GM12872 (cell line): ENCODE results near the gene CREG2.

Experiments
- TF ChIP-seq, protein P1 (sequence below): IDR thresholded peaks from 3 replicates; pipeline ENCODE4 v1.5.1; 2011; ENCODE audit warnings: low read depth, mild to moderate bottlenecking, low read length, moderate library complexity; ENCODE audit not compliant: insufficient read depth

CREG2 gene

DNA sequence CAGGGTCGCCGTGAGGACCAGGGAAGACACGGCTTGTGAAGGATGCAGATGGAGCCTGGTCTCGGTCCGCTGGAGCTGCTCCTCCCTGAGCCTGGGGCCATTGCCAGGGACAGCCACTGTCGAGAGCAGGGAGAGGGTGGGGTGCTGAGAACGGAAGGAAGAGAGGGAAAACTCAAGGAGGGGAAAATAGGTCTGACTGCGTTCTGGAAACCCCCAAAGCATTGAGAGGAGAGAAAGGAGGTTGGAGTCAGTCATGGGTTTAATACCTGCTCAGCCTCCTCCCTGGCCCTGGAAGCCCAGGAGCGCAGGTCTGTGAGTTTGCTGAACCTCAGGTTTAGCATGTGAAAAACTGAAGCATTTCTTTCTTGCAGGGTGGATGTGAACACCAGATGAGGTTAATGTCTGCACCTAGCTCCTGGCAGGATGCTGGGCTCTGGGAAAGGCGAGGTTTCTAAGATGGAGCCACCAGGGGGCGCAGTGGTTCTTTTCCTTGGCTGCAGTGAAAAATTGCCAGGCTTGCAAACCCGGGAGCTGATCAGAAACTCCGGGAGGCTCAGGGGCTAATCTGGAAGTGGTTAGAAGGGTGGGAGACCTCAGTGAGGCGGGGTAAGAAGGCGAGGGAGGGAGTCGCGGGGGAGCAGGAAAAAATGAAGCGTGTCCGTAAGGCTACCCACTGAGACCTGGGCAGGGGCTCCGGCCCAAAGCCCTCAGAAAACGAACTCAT lies 45.2 kb downstream of the CREG2 start:
- TF ChIP-seq, protein P1, sequence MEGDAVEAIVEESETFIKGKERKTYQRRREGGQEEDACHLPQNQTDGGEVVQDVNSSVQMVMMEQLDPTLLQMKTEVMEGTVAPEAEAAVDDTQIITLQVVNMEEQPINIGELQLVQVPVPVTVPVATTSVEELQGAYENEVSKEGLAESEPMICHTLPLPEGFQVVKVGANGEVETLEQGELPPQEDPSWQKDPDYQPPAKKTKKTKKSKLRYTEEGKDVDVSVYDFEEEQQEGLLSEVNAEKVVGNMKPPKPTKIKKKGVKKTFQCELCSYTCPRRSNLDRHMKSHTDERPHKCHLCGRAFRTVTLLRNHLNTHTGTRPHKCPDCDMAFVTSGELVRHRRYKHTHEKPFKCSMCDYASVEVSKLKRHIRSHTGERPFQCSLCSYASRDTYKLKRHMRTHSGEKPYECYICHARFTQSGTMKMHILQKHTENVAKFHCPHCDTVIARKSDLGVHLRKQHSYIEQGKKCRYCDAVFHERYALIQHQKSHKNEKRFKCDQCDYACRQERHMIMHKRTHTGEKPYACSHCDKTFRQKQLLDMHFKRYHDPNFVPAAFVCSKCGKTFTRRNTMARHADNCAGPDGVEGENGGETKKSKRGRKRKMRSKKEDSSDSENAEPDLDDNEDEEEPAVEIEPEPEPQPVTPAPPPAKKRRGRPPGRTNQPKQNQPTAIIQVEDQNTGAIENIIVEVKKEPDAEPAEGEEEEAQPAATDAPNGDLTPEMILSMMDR, result peak; percentile 86

DNA sequence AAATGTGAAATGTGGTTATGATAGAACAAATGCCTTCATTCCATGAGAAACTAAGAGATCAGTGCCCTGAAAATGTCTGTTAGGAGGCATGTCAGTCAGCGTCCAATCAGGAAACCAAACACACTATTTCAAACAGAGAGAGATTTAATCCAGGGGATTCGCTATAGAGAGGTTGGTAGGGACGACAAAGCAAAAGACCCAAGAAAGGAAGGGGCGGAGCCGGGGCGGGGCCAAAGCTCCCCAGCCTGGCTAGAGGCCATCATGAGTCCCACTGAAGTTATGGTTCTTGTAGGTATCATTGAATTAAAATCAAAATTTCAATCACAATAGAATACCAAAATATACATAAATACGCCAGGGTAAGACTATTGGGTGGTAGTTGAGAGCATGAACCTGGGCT lies 45.9 kb downstream of the CREG2 start:
- TF ChIP-seq, protein P1, result no peak

DNA sequence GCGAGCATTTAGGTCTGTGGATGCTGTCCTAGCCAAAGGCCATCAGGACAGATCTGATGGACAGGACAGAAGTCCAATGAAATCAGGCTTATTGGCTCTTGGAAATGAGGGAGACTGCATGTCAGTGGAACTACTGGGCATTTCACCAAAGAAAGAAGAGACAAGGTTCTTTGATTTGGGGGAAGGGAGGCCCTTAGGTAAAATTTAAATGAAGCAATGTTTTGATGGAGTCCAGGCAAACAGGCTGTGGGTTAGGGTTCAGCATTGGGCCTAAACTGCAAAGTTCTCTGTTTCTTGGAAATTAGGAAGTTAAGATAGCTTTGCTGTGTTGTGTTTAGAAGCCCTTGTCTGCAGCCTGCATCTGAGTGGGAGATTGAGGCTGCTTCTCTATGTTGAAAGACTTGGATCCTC lies 47.2 kb downstream of the CREG2 start:
- TF ChIP-seq, protein P1, result no peak

DNA sequence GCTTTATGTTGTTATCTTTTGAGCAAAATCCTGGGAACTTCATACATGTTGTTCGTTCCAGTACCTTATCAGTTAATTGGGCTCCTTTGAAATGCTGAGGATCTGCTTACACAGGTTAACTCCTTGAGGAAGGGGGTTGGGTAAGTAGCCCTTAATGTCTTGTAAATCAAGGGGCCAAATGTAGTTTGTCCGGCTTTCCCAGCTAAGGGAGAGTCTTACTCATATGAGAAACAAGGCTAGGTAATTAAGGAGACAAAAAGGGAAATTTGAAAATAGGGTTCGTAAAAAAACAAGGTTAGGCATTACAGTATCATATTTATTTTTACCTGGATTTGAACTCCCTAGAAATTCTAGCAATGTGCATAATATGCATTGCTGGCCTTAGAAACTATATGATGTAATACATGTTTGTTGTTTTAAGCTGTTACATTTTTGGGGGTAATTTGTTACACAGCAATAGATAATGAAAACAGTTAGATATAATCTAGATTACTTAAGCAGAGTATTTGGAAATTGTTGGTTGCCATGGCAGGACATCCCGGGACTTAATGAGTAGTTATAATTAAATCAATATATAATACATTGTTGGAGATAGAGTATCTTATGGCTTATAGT lies 47.9 kb downstream of the CREG2 start:
- TF ChIP-seq, protein P1, result no peak

DNA sequence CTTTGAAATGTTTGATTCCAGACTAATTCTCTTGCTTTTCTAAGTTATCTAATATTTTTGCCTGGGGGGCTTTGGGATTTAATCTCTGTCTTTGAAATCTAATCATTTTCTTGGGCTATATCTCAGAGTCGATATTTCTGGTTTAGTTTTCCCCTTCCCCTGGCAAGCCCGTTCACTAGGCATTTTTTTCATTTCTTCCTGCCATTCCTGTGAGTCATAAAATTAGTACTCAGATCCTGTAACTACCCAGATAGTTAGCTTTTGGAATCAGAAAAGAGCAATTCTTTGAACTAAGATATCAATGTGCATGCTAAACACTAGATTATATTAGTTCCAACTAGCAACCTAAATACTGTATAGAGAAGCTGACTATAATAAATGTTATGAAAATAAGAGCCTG lies 49.4 kb downstream of the CREG2 start:
- TF ChIP-seq, protein P1, result no peak

DNA sequence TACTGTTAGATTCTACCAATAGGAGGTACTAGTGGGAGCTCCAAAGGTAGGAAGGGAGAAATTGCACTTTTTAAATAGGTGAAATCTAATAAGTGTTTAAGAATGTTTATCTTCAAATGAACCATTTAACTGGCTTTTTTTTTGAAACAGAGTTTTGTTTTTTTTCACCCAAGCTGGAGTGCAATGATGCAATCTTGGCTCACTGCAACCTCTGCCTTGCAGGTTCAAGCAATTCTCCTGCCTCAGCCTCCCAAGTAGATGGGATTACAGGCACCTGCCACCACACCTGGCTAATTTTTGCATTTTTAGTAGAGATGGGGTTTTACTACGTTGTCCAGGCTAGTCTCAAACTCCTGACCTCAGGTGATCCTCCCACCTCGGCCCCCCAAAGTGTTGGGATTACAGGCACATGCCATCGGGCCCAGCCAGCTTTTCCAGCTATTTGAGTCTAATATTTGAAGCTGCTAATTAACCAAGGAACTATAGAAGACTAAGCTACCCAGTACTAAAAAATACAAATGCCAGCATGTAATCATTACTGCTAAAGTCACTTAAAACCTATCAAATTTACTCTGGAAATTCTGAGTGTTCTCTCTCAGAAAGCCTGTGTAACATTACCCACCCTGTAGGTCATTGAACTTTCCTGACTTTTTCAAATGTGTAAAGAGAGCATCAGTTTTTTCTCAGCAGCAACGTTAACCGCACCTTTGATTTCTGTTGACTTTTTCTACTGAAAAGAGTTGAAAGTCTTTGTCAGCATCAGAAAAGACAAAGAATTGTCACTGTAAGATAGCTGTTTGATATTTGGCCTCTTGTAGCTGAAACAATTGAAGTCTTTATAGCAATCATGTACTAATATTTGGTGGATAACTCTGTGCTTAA lies 54.2 kb downstream of the CREG2 start:
- TF ChIP-seq, protein P1, result no peak

DNA sequence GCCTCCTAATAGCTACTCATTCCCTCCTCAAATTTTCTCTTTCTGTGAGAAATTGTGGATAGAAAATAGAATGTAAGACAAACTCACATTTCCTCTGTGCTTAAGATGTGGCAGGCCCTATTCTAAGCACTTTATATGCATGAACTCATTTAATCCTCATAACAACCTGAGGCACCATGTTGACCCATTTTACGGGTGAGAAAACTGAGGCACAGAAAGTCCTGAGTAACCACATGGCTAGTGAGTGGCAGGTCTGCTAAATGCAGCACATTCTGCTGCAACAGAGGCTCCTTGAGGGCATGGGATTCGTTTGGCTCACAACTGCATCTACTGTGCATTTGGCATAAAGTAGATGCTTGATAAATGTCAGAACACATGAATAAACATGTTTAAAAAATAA lies 56.1 kb downstream of the CREG2 start:
- TF ChIP-seq, protein P1, result no peak
